Left colon (tissue), 2 donors: ENCODE measurements around the gene RFPL3. TPM values are rescaled to one million over a fixed set of nuclear protein-coding genes. Genes with fewer than 3 reads are reported as not detected.

Experiments used
- ATAC-seq: fragments of 200-7000 bp; cut with Tn5 transposase; one replicate; pipeline ENCODE4 v1.9.1; 2020; ENCODE audit warnings: mild to moderate bottlenecking, moderate library complexity
- DNase-seq, 2 donors: peaks; one replicate each; pipeline ENCODE4 v3.0.0-alpha.2; 2020
- intact Hi-C, 2 donors: fragments of 100-400 bp; cut with DNase I in 1 of 2; cut with micrococcal nuclease in 1 of 2; formaldehyde crosslinking; loops; one replicate each; pipeline versions ENCODE4 v1.11.2 to v1.14.0; 2022; cut with DNase I, micrococcal nuclease
- total RNA-seq, 2 donors: library from RNA; stranded (reverse); fragmentation: NEBNext Ultra II Directional; extraction: Animal tissue kit (Norgen Biotek cat#: 25700); gene quantifications; one replicate each; pipeline ENCODE4 v1.2.1, GENCODE V29; 2021
- donor health status: DM: no; HTN: no; CAD: no.
- donor health status: DM: yes; HTN: yes; CAD: no.

The RFPL3 gene
- total RNA-seq, 2 donors from 2014 or later: not detected

GRCh38 chr22:32396746-32397145, 39.1 kb downstream of the RFPL3 start:
- no peak for DNase-seq
- intact Hi-C loops: no loop called here
- ATAC-seq: no peak

GRCh38 chr22:32401486-32401885, 43.8 kb downstream of the RFPL3 start:
- intact Hi-C loops: no loop called here
- no peak for DNase-seq
- peak; percentile 75 for ATAC-seq

- intact Hi-C loops: no loop called here
- DNase-seq: no peak
- ATAC-seq: no peak
These were observed 46.4 kb downstream of the RFPL3 start for GRCh38 chr22:32404021-32404420.

GRCh38 chr22:32407312-32407711, 49.6 kb downstream of the RFPL3 start:
- DNase-seq (no peak), ATAC-seq (no peak)
- intact Hi-C loops: no loop called here

- ATAC-seq (peak; percentile 30), DNase-seq (no peak)
- intact Hi-C loops: no loop called here
These were observed 50.3 kb downstream of the RFPL3 start for GRCh38 chr22:32407936-32408335.

- peak; percentile 83 for ATAC-seq
- DNase-seq: peak; percentile 34 to 44
- intact Hi-C loops: no loop called here
These were observed 52.3 kb downstream of the RFPL3 start for GRCh38 chr22:32409977-32410376.

- intact Hi-C loops: no loop called here
- DNase-seq (no peak), ATAC-seq (peak; percentile 12)
These were observed 52.8 kb downstream of the RFPL3 start for GRCh38 chr22:32410459-32410858.

Other genes with a start within 250 kb of the RFPL3 start
- gene C22orf42, start 198.6 kb upstream of the RFPL3 start, total RNA-seq: not detected
- under 1 TPM in 1 of 2 donors, not detected in 1; 0.17 TPM for gene RFPL2, start 152.8 kb upstream of the RFPL3 start, total RNA-seq
- under 1 TPM in 1 of 2 donors, not detected in 1; 0.42 TPM for gene SLC5A4, start 102.5 kb upstream of the RFPL3 start, total RNA-seq
- gene RTCB, start 54.4 kb downstream of the RFPL3 start, total RNA-seq: 100 to 1,000 TPM in 1 of 2 donors, 10 to 100 TPM in 1; 87.2 to 117 TPM
- gene BPIFC, start 106.6 kb downstream of the RFPL3 start, total RNA-seq: not detected
- gene FBXO7, start 116.9 kb downstream of the RFPL3 start, total RNA-seq: 10 to 100 TPM; 66.9 to 84.2 TPM